Testis (tissue), 2 donors: ENCODE results near the gene ARSI.

Source experiments
- CTCF ChIP-seq, 3 experiments: fragments of 450-650 bp in 2 of 3; fragments of 200-600 bp in 1 of 3; sonication (generic) in 1 of 3; IDR thresholded peaks; one replicate each; pipeline ENCODE4 v1.5.1; 2016 to 2019; ENCODE audit warnings: antibody characterized with exemption in 3 of 3, mild to moderate bottlenecking in 2 of 3, moderate library complexity in 1 of 3
- POLR2A ChIP-seq: fragments of 450-650 bp; IDR thresholded peaks from one replicate; pipeline ENCODE4 v1.6.1; 2017; ENCODE audit warnings: antibody characterized with exemption, mild to moderate bottlenecking, moderate library complexity

- TF ChIP-seq CTCF (IDR thresholded peaks at IDR 0.05): no peak
- TF ChIP-seq POLR2A: no peak
These were observed 3.8 kb downstream of the ARSI start for GRCh38 chr5:150298701-150299451.
